ENCODE results near the gene FRMD4A.
"Not testable (repeated sequence)": the region's sequence is repeated elsewhere in the genome, so short reads cannot be mapped to it uniquely, and the experiment has no call there.

FRMD4A gene

GRCh38 chr10:13729586-13730305 is 601.0 kb downstream of the FRMD4A start:
- no peak for DNase-seq

- DNase-seq: no peak
These were observed 601.7 kb downstream of the FRMD4A start for GRCh38 chr10:13728898-13729535.

GRCh38 chr10:13725594-13725993 is 605.1 kb downstream of the FRMD4A start:
- DNase-seq: no peak

- DNase-seq: no peak
These were observed 606.2 kb downstream of the FRMD4A start for GRCh38 chr10:13724484-13724883.

- DNase-seq: no peak
These were observed 607.7 kb downstream of the FRMD4A start for GRCh38 chr10:13722747-13723653.

- DNase-seq: no peak
These were observed 609.2 kb downstream of the FRMD4A start for GRCh38 chr10:13721486-13721885.

GRCh38 chr10:13720699-13721098 is 610.0 kb downstream of the FRMD4A start:
- DNase-seq: no peak

- no peak for DNase-seq
These were observed 611.3 kb downstream of the FRMD4A start for GRCh38 chr10:13719425-13719824.

GRCh38 chr10:13718820-13719219 is 611.9 kb downstream of the FRMD4A start:
- DNase-seq: no peak

- peak; percentile 15 for DNase-seq
These were observed 612.6 kb downstream of the FRMD4A start for GRCh38 chr10:13717936-13718772.

- DNase-seq: no peak
These were observed 613.2 kb downstream of the FRMD4A start for GRCh38 chr10:13717571-13717935.

- DNase-seq: no peak
These were observed 614.3 kb downstream of the FRMD4A start for GRCh38 chr10:13716081-13717071.

GRCh38 chr10:13715596-13715995 is 615.1 kb downstream of the FRMD4A start:
- DNase-seq: not testable (repeated sequence)

GRCh38 chr10:13715100-13715499 is 615.6 kb downstream of the FRMD4A start:
- no peak for DNase-seq

- no peak for DNase-seq
These were observed 617.7 kb downstream of the FRMD4A start for GRCh38 chr10:13712837-13713581.

GRCh38 chr10:13712476-13712836 is 618.3 kb downstream of the FRMD4A start:
- DNase-seq: no peak

- DNase-seq: no peak
These were observed 619.4 kb downstream of the FRMD4A start for GRCh38 chr10:13711291-13711690.

- DNase-seq: no peak
These were observed 620.6 kb downstream of the FRMD4A start for GRCh38 chr10:13709931-13710650.

GRCh38 chr10:13708256-13708990 is 622.3 kb downstream of the FRMD4A start:
- DNase-seq: no peak

All from activated gamma-delta T cell treated with Interleukin-2 at 50 U/mL for 16 hours (primary cell).